Glutamatergic neuron (in vitro differentiated cells): ENCODE measurements around the gene PF4V1. TPM values are rescaled to one million over a fixed set of nuclear protein-coding genes. Genes with fewer than 3 reads are reported as not detected.

Source experiments
- DNase-seq: peaks from one replicate; pipeline ENCODE4 v3.0.0; 2022
- H3K27ac Mint-ChIP-seq: one replicate; pipeline ENCODE4 v1.8.0; 2020; ENCODE audit warnings: mild to moderate bottlenecking, mixed read lengths, inconsistent platforms; ENCODE audit not compliant: unreplicated experiment
- H3K27me3 Mint-ChIP-seq: one replicate; pipeline ENCODE4 v1.8.0; 2020; ENCODE audit warnings: mild to moderate bottlenecking, moderate library complexity, mixed read lengths, inconsistent platforms; ENCODE audit not compliant: unreplicated experiment
- H3K36me3 Mint-ChIP-seq: one replicate; pipeline ENCODE4 v1.8.0; 2020; ENCODE audit warnings: mild to moderate bottlenecking, mixed read lengths, inconsistent platforms; ENCODE audit not compliant: unreplicated experiment
- H3K4me1 Mint-ChIP-seq: one replicate; pipeline ENCODE4 v1.8.0; 2020; ENCODE audit warnings: mild to moderate bottlenecking, low read depth, mixed read lengths, inconsistent platforms; ENCODE audit not compliant: unreplicated experiment
- H3K4me3 Mint-ChIP-seq: one replicate; pipeline ENCODE4 v1.8.0; 2020; ENCODE audit warnings: mild to moderate bottlenecking, mixed read lengths, inconsistent platforms; ENCODE audit not compliant: unreplicated experiment
- H3K9me3 Mint-ChIP-seq: one replicate; pipeline ENCODE4 v1.8.0; 2020; ENCODE audit warnings: mild to moderate bottlenecking, moderate library complexity, mixed read lengths, inconsistent platforms; ENCODE audit not compliant: unreplicated experiment
- CTCF ChIP-seq: fragments of 200-600 bp; sonication (generic); IDR thresholded peaks from one replicate; pipeline ENCODE4 v1.5.0; 2021; ENCODE audit not compliant: partially characterized antibody, unreplicated experiment
- total RNA-seq: library from RNA; stranded (reverse); fragmentation: NEBNext Ultra II Directional; extraction: Animal tissue kit (Norgen Biotek cat#: 25700); gene quantifications from one replicate; pipeline ENCODE4 v1.2.1, GENCODE V29; 2021; ENCODE audit not compliant: unreplicated experiment

PF4V1 gene
- total RNA-seq, 1 donor from 2014 or later = not detected

DNA sequence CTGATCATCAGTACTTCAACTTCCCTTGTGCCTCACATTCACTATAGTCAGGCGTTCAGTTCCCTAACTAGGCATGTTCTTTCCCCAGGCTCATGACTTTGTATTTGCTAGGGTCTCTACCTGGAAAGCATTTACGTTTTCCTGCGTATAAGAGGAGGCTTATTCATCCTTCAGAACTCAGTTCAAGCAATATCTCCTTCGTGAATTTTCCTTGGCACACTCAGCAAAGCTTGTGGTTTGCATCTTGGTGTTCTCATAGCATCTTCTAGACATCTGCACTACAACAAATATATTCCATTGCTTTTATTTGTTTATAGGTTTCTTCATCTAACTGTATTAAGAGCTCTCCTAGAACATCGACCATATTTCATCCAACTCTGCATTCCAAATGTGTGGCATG is 14.0 kb upstream of the PF4V1 start:
- Mint-ChIP-seq H3K4me3 (no peak overlapping the region), H3K27ac (no peak overlapping the region), H3K27me3 (peaks cover 2% of the 10 kb centered on the region), H3K9me3 (no peaks in the 10 kb centered on the region), H3K4me1 (no peaks in the 10 kb centered on the region), H3K36me3 (no peaks in the 10 kb centered on the region)
- DNase-seq = no peak
- TF ChIP-seq CTCF = no peak

DNA sequence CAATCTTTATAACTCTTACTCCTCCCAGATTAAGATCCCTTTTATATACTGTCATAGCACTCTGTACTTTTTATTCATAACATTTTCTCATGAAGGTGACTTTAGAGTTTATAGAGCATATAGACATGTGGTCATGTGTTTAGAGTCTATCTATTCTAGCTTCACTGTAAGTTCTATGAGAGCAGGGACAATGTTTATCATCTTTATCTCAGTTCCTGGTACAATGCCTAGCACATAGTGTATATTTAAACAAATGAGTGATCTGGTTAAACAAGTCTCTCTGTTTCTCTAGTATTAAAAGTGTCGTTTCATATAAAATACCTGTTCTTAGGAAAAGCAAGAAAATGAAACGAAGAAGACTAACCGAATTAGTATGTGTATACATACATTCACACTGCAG is 13.4 kb upstream of the PF4V1 start:
- no peak for DNase-seq
- TF ChIP-seq CTCF = no peak
- H3K9me3 Mint-ChIP-seq = no peaks in the 10 kb centered on the region
- H3K27ac Mint-ChIP-seq = no peak overlapping the region
- H3K27me3 Mint-ChIP-seq = peaks cover 2% of the 10 kb centered on the region
- H3K4me3 Mint-ChIP-seq = no peak overlapping the region
- H3K36me3 Mint-ChIP-seq = no peaks in the 10 kb centered on the region
- H3K4me1 Mint-ChIP-seq = no peaks in the 10 kb centered on the region

- Mint-ChIP-seq H3K27me3 (peaks cover 2% of the 10 kb centered on the region), H3K4me3 (no peak overlapping the region), H3K36me3 (no peaks in the 10 kb centered on the region), H3K9me3 (no peaks in the 10 kb centered on the region), H3K27ac (no peak overlapping the region), H3K4me1 (no peaks in the 10 kb centered on the region)
- no peak for TF ChIP-seq CTCF
- DNase-seq = no peak
These were observed 11.7 kb upstream of the PF4V1 start for GRCh38 chr4:73841243-73841925.

GRCh38 chr4:73842696-73843095 is 10.4 kb upstream of the PF4V1 start:
- DNase-seq = no peak
- TF ChIP-seq CTCF = no peak
- Mint-ChIP-seq H3K27me3 (no peaks in the 10 kb centered on the region), H3K36me3 (no peaks in the 10 kb centered on the region), H3K4me1 (no peaks in the 10 kb centered on the region), H3K4me3 (no peak overlapping the region), H3K9me3 (no peaks in the 10 kb centered on the region), H3K27ac (no peak overlapping the region)

DNA sequence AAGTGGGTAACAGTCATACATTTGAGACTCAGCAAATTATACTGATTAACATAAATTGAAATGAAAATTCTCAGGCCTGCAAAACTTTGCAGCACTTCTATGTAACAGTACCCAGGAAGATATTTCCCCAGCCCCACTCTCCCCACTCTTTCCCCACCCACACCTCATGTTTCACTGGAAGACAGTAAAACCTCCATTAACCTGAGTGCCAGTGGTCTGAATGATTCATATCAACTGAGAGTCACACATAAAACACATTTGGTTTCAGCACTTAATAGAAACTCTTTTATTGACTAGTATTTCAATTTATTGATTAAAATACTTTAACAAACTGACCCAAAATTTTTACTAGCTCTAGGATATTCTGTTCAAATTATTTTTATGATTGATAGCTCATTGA is 9.7 kb upstream of the PF4V1 start:
- Mint-ChIP-seq H3K36me3 (no peaks in the 10 kb centered on the region), H3K27me3 (no peaks in the 10 kb centered on the region), H3K27ac (no peak overlapping the region), H3K4me1 (no peaks in the 10 kb centered on the region), H3K4me3 (no peak overlapping the region), H3K9me3 (no peaks in the 10 kb centered on the region)
- no peak for DNase-seq
- no peak for TF ChIP-seq CTCF
